WI38 (cell line): Measurements from ENCODE around the gene SPEG.

Experiments
- H3K4me3 ChIP-seq: 2 replicates; pipeline ENCODE4 v1.5.1; 2011; ENCODE audit warnings: low read depth, mild to moderate bottlenecking, control low read depth, low read length
- CTCF ChIP-seq: IDR thresholded peaks from 2 replicates; pipeline ENCODE4 v1.5.1; 2012; ENCODE audit warnings: low read depth, mild to moderate bottlenecking, control low read depth, low read length

The SPEG gene

GRCh38 chr2:219531639-219532377, 97.2 kb downstream of the SPEG start:
- no peak for TF ChIP-seq CTCF
- no peak overlapping the region for H3K4me3 ChIP-seq

GRCh38 chr2:219532378-219532649, 97.7 kb downstream of the SPEG start:
- no peak overlapping the region for H3K4me3 ChIP-seq
- no peak for TF ChIP-seq CTCF

GRCh38 chr2:219533930-219534661, 99.5 kb downstream of the SPEG start:
- TF ChIP-seq CTCF, result no peak

GRCh38 chr2:219536425-219536824, 101.8 kb downstream of the SPEG start:
- TF ChIP-seq CTCF, result no peak
- H3K4me3 ChIP-seq, result no peak overlapping the region

More at GRCh38 chr2:219533930-219534661, 99.5 kb downstream of the SPEG start:
- no peak overlapping the region for H3K4me3 ChIP-seq

GRCh38 chr2:219536967-219537366, 102.3 kb downstream of the SPEG start:
- TF ChIP-seq CTCF, result no peak
- H3K4me3 ChIP-seq, result no peak overlapping the region

- no peak overlapping the region for H3K4me3 ChIP-seq
- no peak for TF ChIP-seq CTCF
Observed at GRCh38 chr2:219537657-219538488, 103.2 kb downstream of the SPEG start.
